SHP77 treated with DMSO at 0.1 percent for 48 hours (cell line): Measurements from ENCODE around the gene EEF2KMT.

Experiments
- DNase-seq: peaks from one replicate; lab custom pipeline; 2025; lab: John Stamatoyannopoulos, UW

Gene EEF2KMT

DNA sequence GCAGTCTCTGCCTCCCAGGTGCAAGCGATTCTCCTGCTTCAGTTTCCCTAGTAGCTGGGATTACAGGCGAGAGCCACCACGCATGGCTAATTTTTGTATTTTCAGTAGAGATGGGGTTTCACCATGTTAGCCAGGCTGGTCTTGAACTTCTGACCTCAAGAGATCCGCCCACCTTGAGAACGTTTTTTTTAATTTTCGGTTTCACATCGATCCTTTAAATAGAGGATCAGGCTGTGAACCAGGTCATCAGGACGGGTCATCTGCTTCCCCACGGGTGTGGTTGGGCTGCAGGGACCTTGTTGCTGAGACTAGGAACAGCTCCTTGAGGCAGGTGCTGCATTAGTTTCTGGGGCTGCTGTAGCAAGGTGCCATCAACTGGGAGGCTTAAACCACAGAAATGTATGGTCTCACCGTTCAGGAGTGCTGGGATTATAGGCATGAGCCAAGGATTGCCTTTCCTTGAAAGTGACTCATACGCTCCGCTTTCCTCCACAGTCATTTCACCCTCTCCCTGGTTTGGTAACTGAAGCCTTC, 55.9 kb downstream of the EEF2KMT start:
- no peak for DNase-seq

GRCh38 chr16:5040451-5040850, 57.1 kb downstream of the EEF2KMT start:
- no peak for DNase-seq

- no peak for DNase-seq
These were observed 61.1 kb downstream of the EEF2KMT start for GRCh38 chr16:5036228-5037156.

GRCh38 chr16:5035909-5036227, 61.7 kb downstream of the EEF2KMT start:
- DNase-seq: no peak
